HG02678 (cell line): ENCODE measurements around the gene GPR45.
"Not testable (repeated sequence)": the region's sequence is repeated elsewhere in the genome, so short reads cannot be mapped to it uniquely, and the experiment has no call there.

ENCODE experiments used
- ATAC-seq: cut with Tn5 transposase; IDR thresholded peaks from one replicate; pipeline ENCODE4 v1.9.1; 2021; ENCODE audit warnings: mild to moderate bottlenecking, moderate library complexity; ENCODE audit not compliant: unreplicated experiment

GPR45 gene

GRCh38 chr2:105241443-105241842, at the start of gene GPR45:
Gene GPR45, plus strand, starts transcription at chr2:105241743. Its CDS starts 116 bp downstream, at chr2:105241859.
- no peak for ATAC-seq

- ATAC-seq, result no peak
Measured at GRCh38 chr2:105194022-105194675, 47.4 kb upstream of the GPR45 start.

- no peak for ATAC-seq
Measured at GRCh38 chr2:105196651-105197050, 44.9 kb upstream of the GPR45 start.

GRCh38 chr2:105215586-105216192, 25.9 kb upstream of the GPR45 start:
- no peak for ATAC-seq

GRCh38 chr2:105220604-105221003, 20.9 kb upstream of the GPR45 start:
- ATAC-seq, result no peak

GRCh38 chr2:105224444-105224843, 17.1 kb upstream of the GPR45 start:
- no peak for ATAC-seq

- ATAC-seq, result no peak
Measured at GRCh38 chr2:105231232-105231619, 10.3 kb upstream of the GPR45 start.

GRCh38 chr2:105235388-105236059, 6.0 kb upstream of the GPR45 start:
- peak; percentile 64 for ATAC-seq

GRCh38 chr2:105236060-105236424, 5.5 kb upstream of the GPR45 start:
- no peak for ATAC-seq

GRCh38 chr2:105237045-105237765, 4.3 kb upstream of the GPR45 start:
- ATAC-seq, result no peak

- no peak for ATAC-seq
Measured at GRCh38 chr2:105238664-105239240, 2.8 kb upstream of the GPR45 start.

GRCh38 chr2:105239924-105240323, 1.6 kb upstream of the GPR45 start:
- ATAC-seq, result no peak

- ATAC-seq, result no peak
Measured at GRCh38 chr2:105242286-105242993, 897 bp downstream of the GPR45 start.

- ATAC-seq, result no peak
Measured at GRCh38 chr2:105243961-105244360, 2.4 kb downstream of the GPR45 start.

- ATAC-seq, result no peak
Measured at GRCh38 chr2:105244451-105244850, 2.9 kb downstream of the GPR45 start.

- no peak for ATAC-seq
Measured at GRCh38 chr2:105248316-105249070, 7.0 kb downstream of the GPR45 start.

GRCh38 chr2:105249181-105249580, 7.6 kb downstream of the GPR45 start:
- ATAC-seq, result no peak

GRCh38 chr2:105249891-105250290, 8.3 kb downstream of the GPR45 start:
- no peak for ATAC-seq

GRCh38 chr2:105251016-105251648, 9.6 kb downstream of the GPR45 start:
- ATAC-seq, result not testable (repeated sequence)
